Testis (tissue), 3 donors: ENCODE results near the gene TMEM87B. TPM values are rescaled to one million over a fixed set of nuclear protein-coding genes. Genes with fewer than 3 reads are reported as not detected.
"Not testable (repeated sequence)": the region's sequence is repeated elsewhere in the genome, so short reads cannot be mapped to it uniquely, and the experiment has no call there.

Source experiments
- DNase-seq: peaks from one replicate; pipeline ENCODE4 v3.0.0-alpha.2; 2019
- H3K27ac ChIP-seq, 2 donors: fragments of 200-600 bp; sonication (generic); one replicate each; pipeline ENCODE4 v1.5.1; 2019
- H3K27me3 ChIP-seq: fragments of 200-600 bp; sonication (generic); one replicate; pipeline ENCODE4 v1.5.1; 2019
- H3K36me3 ChIP-seq: fragments of 200-600 bp; sonication (generic); one replicate; pipeline ENCODE4 v1.5.1; 2017; ENCODE audit warnings: low read depth; ENCODE audit errors: missing control alignments
- H3K4me1 ChIP-seq: fragments of 200-600 bp; sonication (generic); one replicate; pipeline ENCODE4 v1.5.1; 2019
- H3K4me3 ChIP-seq, 2 donors: fragments of 200-600 bp; sonication (generic); one replicate each; pipeline ENCODE4 v1.5.1; 2017 to 2019
- H3K9me3 ChIP-seq: fragments of 200-600 bp; sonication (generic); one replicate; pipeline ENCODE4 v1.5.1; 2017
- POLR2A ChIP-seq: fragments of 450-650 bp; IDR thresholded peaks from one replicate; pipeline ENCODE4 v1.6.1; 2017; ENCODE audit warnings: antibody characterized with exemption, mild to moderate bottlenecking, moderate library complexity
- WGBS, 2 donors: methylation state at CpG; one replicate each; pipeline ENCODE4 v1.1.5; 2018; 5-methylcytosine and 5-hydroxymethylcytosine counted together
- intact Hi-C: fragments of 100-400 bp; cut with DNase I; formaldehyde crosslinking; loops from one replicate; pipeline ENCODE4 v1.15.1; 2023; ENCODE audit warnings: low total_unique reads
- polyA plus RNA-seq: library from polyadenylated mRNA; stranded (reverse); fragments of 350-450 nt; fragmentation: Illumina TruSeq; extraction: RNeasy Lipid Tissue Mini Kit (QIAGEN cat#74804); gene quantifications from one replicate; pipeline ENCODE4 v1.2.3, GENCODE V29; 2014; ENCODE audit warnings: low read depth, low replicate concordance; ENCODE audit not compliant: insufficient read depth
- total RNA-seq, 2 donors: library from RNA; depleted of rRNA; stranded (reverse); fragments of >200 nt; gene quantifications; one replicate each; pipeline ENCODE4 v1.2.3, GENCODE V29; 2016
- TF ChIP-seq, protein P1 (sequence below), 3 experiments: fragments of 450-650 bp in 2 of 3; fragments of 200-600 bp in 1 of 3; sonication (generic) in 1 of 3; IDR thresholded peaks; one replicate each; pipeline ENCODE4 v1.5.1; 2016 to 2019; ENCODE audit warnings: antibody characterized with exemption in 3 of 3, mild to moderate bottlenecking in 2 of 3, moderate library complexity in 1 of 3

Gene TMEM87B
- total and polyA plus RNA-seq, 3 donors from 2014 or later, result 12.9 to 22.6 (median 13.2) TPM

DNA sequence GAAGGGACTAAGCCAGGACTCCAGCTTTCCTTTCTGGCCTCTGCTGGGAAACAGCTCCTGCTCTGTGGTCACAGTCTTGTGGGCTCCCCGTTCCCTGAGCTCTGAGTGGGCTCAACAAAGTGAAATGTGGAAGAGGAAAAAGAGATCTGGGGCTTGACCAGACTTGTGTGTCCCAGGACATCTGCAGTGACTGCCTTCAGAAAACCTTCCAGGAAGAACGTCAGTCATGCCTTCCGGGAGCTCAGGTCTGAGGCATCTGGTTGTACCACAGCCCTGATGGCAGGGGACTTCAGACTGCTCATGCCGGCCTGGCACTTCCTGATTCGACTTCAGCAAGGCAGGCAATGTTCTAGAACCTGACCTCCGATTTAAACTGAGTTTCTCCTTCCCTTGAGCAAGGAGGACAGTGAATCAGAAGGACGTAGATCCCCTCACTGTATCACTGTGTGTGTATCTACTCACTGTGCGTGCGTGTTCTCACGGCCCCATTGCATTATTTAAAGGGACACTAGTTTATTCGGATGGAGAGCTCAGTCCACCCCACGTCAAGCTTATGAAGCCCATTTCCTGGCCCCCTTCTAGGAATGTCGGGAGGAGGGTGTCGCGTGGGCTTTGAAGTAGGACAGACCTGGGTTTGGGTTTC lies 82.6 kb downstream of the TMEM87B start:
- H3K4me1 ChIP-seq, result peaks cover 5% of the 10 kb centered on the region
- H3K36me3 ChIP-seq, result no peaks in the 10 kb centered on the region
- no peaks in the 10 kb centered on the region for H3K27me3 ChIP-seq
- no peak for TF ChIP-seq POLR2A
- 17 to 25% methylated on average over 14 to 15 of the region's 15 CpGs for WGBS, 2 donors
- no peaks in the 10 kb centered on the region for H3K9me3 ChIP-seq
- DNase-seq, result no peak
- H3K27ac ChIP-seq, result no peak overlapping the region
- intact Hi-C loops, result no loop called here
- H3K4me3 ChIP-seq, result peak overlapping the region; percentile 42 to 44

DNA sequence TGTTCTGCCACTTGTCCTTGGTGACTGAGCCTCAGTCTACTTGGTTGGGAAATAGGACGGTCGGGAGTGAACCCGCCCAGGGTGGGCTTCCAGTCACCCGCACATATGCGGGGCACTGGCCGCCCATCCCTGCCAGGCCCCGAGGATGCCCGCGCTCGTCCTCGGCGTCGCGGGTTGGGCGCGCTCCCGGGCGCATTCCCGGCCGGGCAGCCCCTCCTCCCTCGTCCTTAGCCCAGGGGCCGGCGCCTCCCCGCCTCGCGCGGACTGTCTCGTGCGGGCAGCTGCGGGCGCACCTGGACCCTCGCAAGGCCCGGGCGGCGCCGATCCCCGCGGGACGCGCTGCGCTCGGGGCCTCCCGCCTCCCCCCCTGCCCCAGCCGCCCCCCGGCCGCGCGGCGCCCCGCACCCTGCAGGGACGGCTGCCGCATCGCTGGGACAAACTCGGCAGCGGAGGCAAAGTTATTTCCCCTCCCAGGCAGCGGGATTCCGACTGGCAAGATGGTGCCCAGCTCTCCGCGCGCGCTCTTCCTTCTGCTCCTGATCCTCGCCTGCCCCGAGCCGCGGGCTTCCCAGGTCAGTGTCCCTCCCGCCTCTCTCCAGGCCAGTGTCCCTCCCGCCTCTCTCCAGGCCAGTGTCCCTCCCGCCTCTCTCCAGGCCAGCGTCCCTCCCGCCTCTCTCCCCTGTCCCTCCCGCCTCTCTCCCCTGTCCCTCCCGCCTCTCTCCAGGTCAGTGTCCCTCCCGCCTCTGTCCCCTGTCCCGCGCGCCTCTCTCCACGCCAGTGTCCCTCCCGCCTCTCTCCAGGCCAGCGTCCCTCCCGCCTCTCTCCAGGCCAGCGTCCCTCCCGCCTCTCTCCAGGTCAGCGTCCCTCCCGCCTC lies 83.3 kb downstream of the TMEM87B start, which contains the start of gene FBLN7:
FBLN7 (plus strand) TSS at position 227 of the 874 bp plus-strand sequence; CDS start at position 498, 271 bp downstream.
- H3K4me1 ChIP-seq, result peaks cover 5% of the 10 kb centered on the region
- peak within 1 kb of the TSS; percentile 42 to 44 for H3K4me3 ChIP-seq
- H3K27me3 ChIP-seq, result no peaks in the 10 kb centered on the region
- H3K9me3 ChIP-seq, result no peaks in the 10 kb centered on the region
- TF ChIP-seq, protein P1, sequence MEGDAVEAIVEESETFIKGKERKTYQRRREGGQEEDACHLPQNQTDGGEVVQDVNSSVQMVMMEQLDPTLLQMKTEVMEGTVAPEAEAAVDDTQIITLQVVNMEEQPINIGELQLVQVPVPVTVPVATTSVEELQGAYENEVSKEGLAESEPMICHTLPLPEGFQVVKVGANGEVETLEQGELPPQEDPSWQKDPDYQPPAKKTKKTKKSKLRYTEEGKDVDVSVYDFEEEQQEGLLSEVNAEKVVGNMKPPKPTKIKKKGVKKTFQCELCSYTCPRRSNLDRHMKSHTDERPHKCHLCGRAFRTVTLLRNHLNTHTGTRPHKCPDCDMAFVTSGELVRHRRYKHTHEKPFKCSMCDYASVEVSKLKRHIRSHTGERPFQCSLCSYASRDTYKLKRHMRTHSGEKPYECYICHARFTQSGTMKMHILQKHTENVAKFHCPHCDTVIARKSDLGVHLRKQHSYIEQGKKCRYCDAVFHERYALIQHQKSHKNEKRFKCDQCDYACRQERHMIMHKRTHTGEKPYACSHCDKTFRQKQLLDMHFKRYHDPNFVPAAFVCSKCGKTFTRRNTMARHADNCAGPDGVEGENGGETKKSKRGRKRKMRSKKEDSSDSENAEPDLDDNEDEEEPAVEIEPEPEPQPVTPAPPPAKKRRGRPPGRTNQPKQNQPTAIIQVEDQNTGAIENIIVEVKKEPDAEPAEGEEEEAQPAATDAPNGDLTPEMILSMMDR (IDR thresholded peaks at IDR 0.05), result no peak
- TF ChIP-seq POLR2A, result no peak
- no peak for DNase-seq
- H3K36me3 ChIP-seq, result no peaks in the 10 kb centered on the region
- intact Hi-C loops, result no loop called here
- 0 to 2% methylated on average over 36 to 84 of the region's 84 CpGs for WGBS, 2 donors
- H3K27ac ChIP-seq, result no peak within 1 kb of the TSS

DNA sequence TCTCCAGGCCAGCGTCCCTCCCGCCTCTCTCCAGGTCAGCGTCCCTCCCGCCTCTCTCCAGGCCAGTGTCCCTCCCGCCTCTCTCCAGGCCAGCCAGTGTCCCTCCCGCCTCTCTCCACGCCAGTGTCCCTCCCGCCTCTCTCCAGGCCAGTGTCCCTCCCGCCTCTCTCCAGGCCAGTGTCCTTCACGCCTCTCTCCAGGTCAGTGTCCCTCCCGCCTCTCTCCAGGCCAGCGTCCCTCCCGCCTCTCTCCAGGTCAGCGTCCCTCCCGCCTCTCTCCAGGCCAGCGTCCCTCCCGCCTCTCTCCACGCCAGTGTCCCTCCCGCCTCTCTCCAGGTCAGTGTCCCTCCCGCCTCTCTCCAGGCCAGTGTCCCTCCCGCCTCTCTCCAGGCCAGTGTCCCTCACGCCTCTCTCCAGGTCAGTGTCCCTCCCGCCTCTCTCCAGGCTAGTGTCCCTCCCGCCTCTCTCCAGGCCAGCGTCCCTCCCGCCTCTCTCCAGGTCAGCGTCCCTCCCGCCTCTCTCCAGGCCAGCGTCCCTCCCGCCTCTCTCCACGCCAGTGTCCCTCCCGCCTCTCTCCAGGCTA lies 84.1 kb downstream of the TMEM87B start:
- H3K9me3 ChIP-seq, H3K36me3 ChIP-seq, DNase-seq, H3K27me3 ChIP-seq, H3K27ac ChIP-seq, intact Hi-C loops, H3K4me1 ChIP-seq: not testable (repeated sequence)
- 1 to 3% methylated on average over 19 to 24 of the region's 32 CpGs for whole genome bisulfite sequencing, 2 donors
- peak overlapping the region in 1 of 2 donors; percentile 42 for H3K4me3 ChIP-seq

DNA sequence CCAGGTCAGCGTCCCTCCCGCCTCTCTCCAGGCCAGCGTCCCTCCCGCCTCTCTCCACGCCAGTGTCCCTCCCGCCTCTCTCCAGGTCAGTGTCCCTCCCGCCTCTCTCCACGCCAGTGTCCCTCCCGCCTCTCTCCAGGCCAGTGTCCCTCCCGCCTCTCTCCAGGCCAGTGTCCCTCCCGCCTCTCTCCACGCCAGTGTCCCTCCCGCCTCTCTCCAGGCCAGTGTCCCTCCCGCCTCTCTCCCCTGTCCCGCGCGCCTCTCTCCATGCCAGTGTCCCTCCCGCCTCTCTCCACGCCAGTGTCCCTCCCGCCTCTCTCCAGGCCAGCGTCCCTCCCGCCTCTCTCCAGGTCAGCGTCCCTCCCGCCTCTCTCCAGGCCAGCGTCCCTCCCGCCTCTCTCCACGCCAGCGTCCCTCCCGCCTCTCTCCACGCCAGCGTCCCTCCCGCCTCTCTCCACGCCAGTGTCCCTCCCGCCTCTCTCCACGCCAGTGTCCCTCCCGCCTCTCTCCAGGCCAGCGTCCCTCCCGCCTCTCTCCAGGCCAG lies 84.7 kb downstream of the TMEM87B start:
- H3K27ac ChIP-seq, H3K9me3 ChIP-seq, DNase-seq, H3K4me3 ChIP-seq, H3K36me3 ChIP-seq, H3K27me3 ChIP-seq, H3K4me1 ChIP-seq, intact Hi-C loops: not testable (repeated sequence)
- WGBS, 2 donors, result 3 to 6% methylated on average over 29 to 37 of the region's 38 CpGs

DNA sequence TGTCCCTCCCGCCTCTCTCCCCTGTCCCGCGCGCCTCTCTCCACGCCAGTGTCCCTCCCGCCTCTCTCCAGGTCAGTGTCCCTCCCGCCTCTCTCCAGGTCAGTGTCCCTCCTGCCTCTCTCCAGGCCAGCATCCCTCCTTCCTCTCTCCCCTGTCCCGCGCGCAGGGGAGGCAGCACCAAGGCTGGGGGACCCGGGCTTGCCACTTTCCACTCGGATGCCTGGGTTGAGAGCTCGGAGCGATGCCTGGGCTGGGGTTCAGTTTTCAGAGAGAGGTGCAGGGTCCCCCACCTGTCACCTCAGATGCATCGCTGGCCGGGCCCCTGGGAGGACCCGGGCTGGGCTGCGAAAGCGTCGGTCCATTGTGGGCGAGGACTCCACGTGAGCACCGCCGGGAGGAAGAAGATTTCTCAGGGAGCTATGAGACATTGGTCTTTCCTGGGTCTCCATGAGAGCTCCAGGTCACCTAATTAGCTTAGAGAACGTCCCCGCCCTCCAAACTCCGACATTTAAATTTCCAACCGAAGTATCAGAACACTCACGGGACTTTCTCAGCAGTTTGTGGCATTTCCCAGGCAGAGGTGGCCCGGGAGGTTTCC lies 85.2 kb downstream of the TMEM87B start:
- 16% methylated on average over 20 to 30 of the region's 30 CpGs for WGBS, 2 donors
- Histone ChIP-seq H3K36me3 (no peaks in the 10 kb centered on the region), H3K4me3 (no peak overlapping the region)

More for the DNA sequence above, 85.2 kb downstream of the TMEM87B start:
- DNase-seq, result no peak
- H3K4me1 ChIP-seq, result peaks cover 5% of the 10 kb centered on the region
- H3K27me3 ChIP-seq, result no peaks in the 10 kb centered on the region
- no peak overlapping the region for H3K27ac ChIP-seq
- no peak for TF ChIP-seq POLR2A
- TF ChIP-seq, protein P1 (IDR thresholded peaks at IDR 0.05), result no peak
- H3K9me3 ChIP-seq, result no peaks in the 10 kb centered on the region
- intact Hi-C loops, result no loop called here
